Stimulated activated naive B cell treated with anti-CD40 and anti-IgM and Interleukin-4, amounts not matched to agents 10 μg/mL and 1 μg/mL and 100 μg/mL, for 72 hours (primary cell): ENCODE results near the gene MFAP3L.
"Not testable (repeated sequence)": the region's sequence is repeated elsewhere in the genome, so short reads cannot be mapped to it uniquely, and the experiment has no call there.

Experiments
- ATAC-seq, 2 donors: fragments of 150-1000 bp; cut with Tn5 transposase; replicated peaks; 2 replicates each; pipeline ENCODE4 v1.10.0; 2021; ENCODE audit warnings: moderate library complexity in 1 of 2
- DNase-seq: peaks from one replicate; pipeline ENCODE4 v3.0.0; 2021
- H3K27ac Mint-ChIP-seq: one replicate; pipeline ENCODE4 v1.8.0; 2022; ENCODE audit warnings: mild to moderate bottlenecking, mixed read lengths
- H3K27me3 Mint-ChIP-seq, 2 donors: one replicate each; pipeline ENCODE4 v1.8.0; 2022; ENCODE audit warnings: mixed read lengths in 2 of 2
- H3K36me3 Mint-ChIP-seq, 2 donors: one replicate each; pipeline ENCODE4 v1.8.0; 2022; ENCODE audit warnings: mixed read lengths in 2 of 2, mild to moderate bottlenecking in 1 of 2
- H3K4me1 Mint-ChIP-seq, 2 donors: one replicate each; pipeline ENCODE4 v1.8.0; 2022; ENCODE audit warnings: mixed read lengths in 2 of 2, mild to moderate bottlenecking in 1 of 2
- H3K4me3 Mint-ChIP-seq, 2 donors: one replicate each; pipeline ENCODE4 v1.8.0; 2022; ENCODE audit warnings: mild to moderate bottlenecking in 2 of 2, mixed read lengths in 2 of 2, moderate library complexity in 1 of 2
- H3K9me3 Mint-ChIP-seq, 2 donors: one replicate each; pipeline ENCODE4 v1.8.0; 2022; ENCODE audit warnings: mixed read lengths in 2 of 2, mild to moderate bottlenecking in 1 of 2

Gene MFAP3L

DNA sequence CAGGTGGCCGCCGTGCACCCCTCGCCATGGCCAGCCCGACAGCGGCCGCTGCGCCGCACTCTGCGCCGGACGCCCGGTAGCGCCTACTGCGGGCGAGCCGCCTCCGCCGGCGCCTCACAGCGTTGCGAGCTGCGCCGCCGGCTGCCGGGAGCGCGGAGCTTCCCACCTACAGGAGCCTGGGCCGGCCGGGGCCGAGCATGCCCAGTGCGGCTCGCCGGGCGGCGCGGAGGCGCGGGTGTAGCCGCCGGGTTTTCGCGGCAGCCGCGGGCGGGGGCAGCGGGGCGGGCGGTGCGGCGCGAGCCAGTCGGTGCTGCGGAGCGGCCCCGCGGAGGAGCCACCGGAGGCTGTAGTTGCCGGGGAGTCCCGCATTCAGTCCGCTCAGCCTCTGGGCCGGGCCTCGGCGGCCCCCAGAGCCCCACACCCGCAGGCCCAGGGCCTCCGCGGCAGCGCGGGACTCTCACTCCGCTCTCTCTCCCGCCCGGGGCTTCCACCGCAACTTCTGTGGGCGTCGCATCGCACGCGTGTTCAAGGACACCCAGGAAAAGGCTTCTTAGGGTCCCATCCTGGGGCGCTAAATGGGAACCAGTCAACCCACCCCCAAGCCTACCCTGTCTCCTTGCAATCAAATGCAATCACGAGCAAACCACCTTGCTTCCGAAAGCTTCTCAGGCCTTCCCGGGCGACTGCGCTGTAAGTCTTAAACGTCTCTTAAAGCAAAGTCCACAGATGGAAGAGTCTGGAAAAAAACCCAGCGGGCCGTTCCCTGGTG lies at the start of gene MFAP3L:
Gene MFAP3L, minus strand, starts transcription at position 143 of the 769 bp plus-strand sequence. CDS start 20,518 bp downstream, outside the sequence.
- Mint-ChIP-seq H3K36me3 (peaks cover 0 to 6% of the 10 kb centered on the region in 2 donors), H3K9me3 (peaks cover 2 to 4% of the 10 kb centered on the region in 2 donors), H3K27me3 (peaks cover 35 to 37% of the 10 kb centered on the region in 2 donors), H3K4me1 (peaks cover 11 to 13% of the 10 kb centered on the region in 2 donors), H3K4me3 (peak within 1 kb of the TSS; percentile 91 to 94), H3K27ac (peak within 1 kb of the TSS; percentile 95)
- peak; percentile 82 to 83 for ATAC-seq
- DNase-seq, result peak; percentile 86

DNA sequence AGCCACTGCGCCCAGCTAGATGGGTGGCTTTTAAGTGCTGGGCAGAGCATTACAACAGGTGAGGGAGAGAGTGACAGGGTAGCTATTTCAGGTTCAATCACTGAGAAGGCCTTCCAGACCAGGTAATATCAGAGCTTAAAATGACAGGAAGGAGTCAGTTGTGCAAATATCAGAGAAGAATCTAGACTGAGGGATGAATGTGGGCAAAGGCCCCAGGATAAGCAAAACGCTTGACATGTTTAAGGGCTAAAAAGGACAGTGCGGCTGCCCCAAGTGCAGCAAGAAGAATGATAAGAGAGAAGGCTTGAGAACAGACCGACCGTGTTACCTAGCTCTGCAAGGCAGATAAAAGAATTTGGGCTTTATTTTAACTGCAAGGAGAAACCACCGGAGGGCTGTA lies 45.0 kb upstream of the MFAP3L start:
- no peak for DNase-seq

DNA sequence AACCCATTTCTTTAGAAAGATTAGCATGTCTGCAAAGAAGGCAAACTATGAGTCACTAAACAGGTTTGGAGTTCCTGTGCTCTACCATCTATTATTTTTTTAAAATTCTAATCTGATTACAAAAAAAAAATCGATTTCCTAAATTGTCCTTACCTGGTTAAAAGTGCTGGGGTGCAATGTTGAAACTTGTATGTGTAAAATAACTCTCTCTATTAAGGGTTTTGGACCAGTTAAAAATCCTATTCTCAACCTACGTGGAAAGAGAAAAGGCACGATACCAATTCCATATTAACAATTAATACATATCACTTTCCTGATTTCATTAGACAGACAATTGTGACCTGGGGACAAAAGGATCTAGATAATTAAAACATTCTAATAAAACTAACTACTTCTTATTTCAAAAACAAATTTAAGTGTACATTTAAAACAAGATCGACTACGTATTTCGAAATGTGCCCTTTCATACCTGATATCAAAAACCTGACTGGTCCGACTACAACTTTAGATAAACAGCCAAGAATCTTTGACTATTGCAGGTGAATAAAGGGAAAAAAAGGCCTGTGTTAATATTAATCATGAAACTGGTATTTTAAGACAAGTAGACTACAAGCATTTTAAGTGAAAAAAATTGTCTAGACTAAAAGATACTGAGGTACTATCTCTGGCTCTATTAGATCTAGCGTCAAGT lies 42.4 kb upstream of the MFAP3L start:
- Mint-ChIP-seq H3K9me3 (no peaks in the 10 kb centered on the region), H3K4me3 (no peak overlapping the region), H3K27me3 (no peaks in the 10 kb centered on the region), H3K27ac (no peak overlapping the region), H3K4me1 (no peaks in the 10 kb centered on the region), H3K36me3 (no peaks in the 10 kb centered on the region)
- no peak for ATAC-seq
- DNase-seq, result no peak

More for the DNA sequence above, 45.0 kb upstream of the MFAP3L start:
- H3K4me1 Mint-ChIP-seq, result no peaks in the 10 kb centered on the region
- no peak overlapping the region for H3K27ac Mint-ChIP-seq
- H3K4me3 Mint-ChIP-seq, result no peak overlapping the region
- H3K9me3 Mint-ChIP-seq, result no peaks in the 10 kb centered on the region
- H3K36me3 Mint-ChIP-seq, result no peaks in the 10 kb centered on the region
- ATAC-seq, result no peak
- no peaks in the 10 kb centered on the region for H3K27me3 Mint-ChIP-seq

DNA sequence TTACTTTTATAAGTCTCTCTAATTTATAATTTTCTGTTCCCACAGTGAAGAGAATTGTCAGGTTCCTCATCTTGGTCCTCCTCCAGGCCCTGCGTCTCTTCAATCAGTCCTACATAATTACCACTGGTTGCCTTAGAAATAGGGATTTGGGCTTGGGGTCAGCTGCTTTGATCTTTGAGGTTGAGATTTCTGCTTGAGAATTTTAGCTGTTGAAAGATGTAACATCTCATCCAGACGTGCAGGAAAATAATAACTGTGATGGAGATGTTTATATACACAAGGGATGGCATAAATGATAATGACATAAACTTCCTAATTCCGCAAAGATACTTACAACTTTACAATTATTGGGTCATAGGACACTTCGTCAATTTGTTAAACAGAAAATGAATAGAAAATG lies 33.2 kb upstream of the MFAP3L start:
- ATAC-seq, result no peak
- no peaks in the 10 kb centered on the region for H3K9me3 Mint-ChIP-seq
- H3K27ac Mint-ChIP-seq, result no peak overlapping the region
- no peak for DNase-seq
- no peaks in the 10 kb centered on the region for H3K27me3 Mint-ChIP-seq
- no peaks in the 10 kb centered on the region for H3K36me3 Mint-ChIP-seq
- H3K4me1 Mint-ChIP-seq, result no peaks in the 10 kb centered on the region
- no peak overlapping the region for H3K4me3 Mint-ChIP-seq

DNA sequence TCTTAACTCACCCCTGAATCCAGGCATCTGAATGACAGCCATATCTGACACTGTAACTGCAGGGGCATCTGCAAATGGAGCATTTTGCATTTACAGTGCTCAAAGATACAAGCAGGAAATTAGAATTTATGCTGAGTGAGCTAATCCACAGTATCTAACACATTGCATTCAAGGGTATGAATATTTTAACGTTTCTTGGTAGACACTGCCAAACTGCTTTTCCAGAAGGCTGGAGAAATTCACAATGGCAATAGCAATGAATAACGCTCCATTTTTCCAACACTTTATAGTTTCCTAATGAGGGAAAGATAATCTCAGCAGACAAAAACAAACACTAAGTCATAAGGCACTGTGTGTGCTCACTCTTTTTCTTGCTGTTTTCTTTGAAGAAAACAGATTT lies 32.6 kb upstream of the MFAP3L start:
- Mint-ChIP-seq H3K4me3 (no peak overlapping the region), H3K27me3 (no peaks in the 10 kb centered on the region), H3K4me1 (no peaks in the 10 kb centered on the region), H3K9me3 (no peaks in the 10 kb centered on the region), H3K36me3 (no peaks in the 10 kb centered on the region), H3K27ac (no peak overlapping the region)
- ATAC-seq (no peak), DNase-seq (no peak)

DNA sequence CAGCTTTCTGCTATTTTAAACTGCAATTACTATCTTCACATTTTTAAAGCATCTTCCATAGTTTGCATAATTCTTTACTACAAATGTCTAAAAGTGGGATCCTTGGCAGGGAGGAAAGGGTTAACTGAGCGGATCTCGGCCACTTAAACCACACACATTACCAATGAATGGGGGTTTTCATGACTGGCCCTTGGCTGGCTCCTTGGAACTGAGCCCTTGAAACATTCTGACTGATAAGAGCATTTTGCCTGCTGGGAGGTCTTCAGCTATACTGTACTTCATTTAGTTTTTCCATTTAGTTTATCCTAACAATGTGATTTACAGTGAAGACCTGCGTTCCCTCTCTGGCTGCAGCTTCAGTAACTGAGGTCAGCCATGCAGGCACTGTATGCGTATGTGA lies 31.7 kb upstream of the MFAP3L start:
- ATAC-seq (no peak), DNase-seq (no peak)
- no peaks in the 10 kb centered on the region for H3K9me3 Mint-ChIP-seq
- no peaks in the 10 kb centered on the region for H3K36me3 Mint-ChIP-seq
- H3K4me1 Mint-ChIP-seq, result no peaks in the 10 kb centered on the region
- no peak overlapping the region for H3K27ac Mint-ChIP-seq
- no peaks in the 10 kb centered on the region for H3K27me3 Mint-ChIP-seq
- no peak overlapping the region for H3K4me3 Mint-ChIP-seq

DNA sequence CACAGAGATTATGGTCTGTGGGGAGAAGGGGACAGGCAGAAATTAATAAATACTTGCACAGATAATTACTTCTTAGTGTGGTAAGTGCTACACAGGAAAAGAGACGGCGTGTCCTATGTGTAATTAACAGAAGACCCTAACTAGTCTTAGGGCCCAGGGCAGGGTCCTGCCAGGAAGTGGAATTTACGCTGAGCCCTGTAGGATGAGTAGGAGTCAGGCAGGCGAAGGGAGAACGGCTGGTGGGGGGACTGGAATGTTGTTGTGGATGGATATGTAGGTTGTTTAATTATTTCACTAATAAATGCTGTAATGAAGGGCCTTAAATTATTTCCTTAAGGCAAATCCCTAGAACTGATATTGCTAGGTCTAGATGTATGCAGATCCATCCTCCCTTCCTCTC lies 26.7 kb upstream of the MFAP3L start:
- DNase-seq, result no peak
- peaks cover 0 to 8% of the 10 kb centered on the region in 2 donors for H3K27me3 Mint-ChIP-seq
- no peaks in the 10 kb centered on the region for H3K9me3 Mint-ChIP-seq
- no peak overlapping the region for H3K4me3 Mint-ChIP-seq
- H3K36me3 Mint-ChIP-seq, result no peaks in the 10 kb centered on the region
- H3K4me1 Mint-ChIP-seq, result no peaks in the 10 kb centered on the region
- ATAC-seq, result no peak
- H3K27ac Mint-ChIP-seq, result no peak overlapping the region

DNA sequence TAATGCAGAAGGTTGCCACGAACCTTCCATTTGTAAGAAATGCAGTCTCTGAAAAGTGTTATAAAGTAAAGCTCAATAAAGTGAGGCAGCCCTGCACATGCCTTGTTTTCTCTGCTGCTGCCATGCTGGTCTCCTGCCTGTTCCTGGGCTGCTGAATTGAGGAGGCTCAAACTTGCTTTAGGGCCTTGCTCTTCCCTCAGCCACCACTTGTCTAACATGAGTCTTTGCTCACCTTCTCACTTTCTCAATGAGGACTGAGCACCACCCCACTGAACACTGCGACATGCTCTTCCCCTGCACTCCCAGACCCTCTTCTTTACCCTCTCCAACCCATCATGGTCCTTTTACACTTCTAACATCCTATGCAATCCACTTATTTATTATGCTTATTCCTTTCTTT lies 25.2 kb upstream of the MFAP3L start:
- no peak overlapping the region for H3K4me3 Mint-ChIP-seq
- no peaks in the 10 kb centered on the region for H3K36me3 Mint-ChIP-seq
- ATAC-seq (no peak), DNase-seq (no peak)
- no peak overlapping the region for H3K27ac Mint-ChIP-seq
- peaks cover 0 to 8% of the 10 kb centered on the region in 2 donors for H3K27me3 Mint-ChIP-seq
- no peaks in the 10 kb centered on the region for H3K4me1 Mint-ChIP-seq
- no peaks in the 10 kb centered on the region for H3K9me3 Mint-ChIP-seq

DNA sequence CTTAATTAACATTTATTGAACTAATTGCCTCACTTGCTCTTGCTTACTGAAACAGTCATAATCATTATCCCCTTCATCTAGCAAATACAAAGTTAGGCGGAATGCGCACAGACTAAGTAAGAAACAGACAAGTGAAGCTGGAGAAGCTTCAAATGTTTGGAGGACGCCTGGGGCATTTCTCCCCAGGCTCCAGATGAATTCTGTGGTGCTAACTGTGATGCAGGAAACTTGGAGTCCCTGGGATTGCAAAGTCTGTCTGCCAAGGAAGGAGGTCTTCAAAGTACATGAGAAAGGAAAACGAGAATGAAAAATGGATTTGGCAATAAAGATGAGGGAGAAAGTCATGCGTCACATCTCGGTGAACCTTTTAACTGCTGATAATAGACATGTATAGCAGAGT lies 23.6 kb upstream of the MFAP3L start:
- Mint-ChIP-seq H3K27me3 (peaks cover 0 to 8% of the 10 kb centered on the region in 2 donors), H3K9me3 (no peaks in the 10 kb centered on the region), H3K27ac (no peak overlapping the region), H3K4me1 (no peaks in the 10 kb centered on the region), H3K36me3 (no peaks in the 10 kb centered on the region), H3K4me3 (no peak overlapping the region)
- no peak for DNase-seq
- no peak for ATAC-seq

DNA sequence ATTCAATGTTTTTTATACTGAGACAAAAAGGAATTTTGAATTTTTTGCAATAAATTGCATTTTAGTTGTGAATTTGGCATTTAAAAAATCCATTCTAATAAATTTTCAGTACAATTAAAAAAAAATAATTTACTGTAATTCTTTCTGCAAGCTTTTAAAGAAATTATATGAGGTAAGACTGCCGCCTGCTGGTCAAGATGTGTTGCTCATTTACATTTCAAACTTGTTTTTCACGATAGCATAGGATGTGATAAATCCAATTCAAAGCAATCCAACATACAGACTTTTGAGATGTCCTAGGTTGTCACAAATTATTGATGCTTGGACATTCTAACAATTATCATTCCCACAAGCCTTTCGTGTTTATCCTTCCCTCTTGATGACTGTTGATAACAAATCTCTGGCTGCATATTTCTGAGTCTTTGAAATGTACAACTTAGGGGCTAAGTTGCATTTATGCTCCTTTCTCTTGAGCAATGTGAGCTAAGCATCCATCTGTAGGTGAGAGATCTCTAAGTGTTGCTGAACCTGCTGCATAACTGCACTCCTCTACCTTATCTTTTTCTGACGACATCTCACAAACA lies 21.7 kb upstream of the MFAP3L start:
- Mint-ChIP-seq H3K9me3 (no peaks in the 10 kb centered on the region), H3K27me3 (peaks cover 4 to 8% of the 10 kb centered on the region in 2 donors), H3K4me3 (no peak overlapping the region), H3K27ac (no peak overlapping the region), H3K4me1 (no peaks in the 10 kb centered on the region), H3K36me3 (no peaks in the 10 kb centered on the region)
- DNase-seq, result no peak
- no peak for ATAC-seq

DNA sequence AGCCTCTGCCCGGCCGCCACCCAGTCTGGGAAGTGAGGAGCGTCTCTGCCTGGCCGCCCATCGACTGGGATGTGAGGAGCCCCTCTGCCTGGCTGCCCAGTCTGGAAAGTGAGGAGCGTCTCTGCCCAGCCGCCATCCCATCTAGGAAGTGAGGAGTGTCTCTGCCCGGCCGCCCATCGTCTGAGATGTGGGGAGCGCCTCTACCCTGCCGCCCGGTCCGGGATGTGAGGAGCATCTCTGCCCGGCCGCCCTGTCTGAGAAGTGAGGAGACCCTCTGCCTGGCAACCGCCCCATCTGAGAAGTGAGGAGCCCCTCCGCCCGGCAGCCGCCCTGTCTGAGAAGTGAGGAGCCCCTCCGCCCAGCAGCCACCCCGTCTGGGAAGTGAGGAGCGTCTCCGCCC lies 20.0 kb upstream of the MFAP3L start:
- not testable (repeated sequence) for H3K27ac Mint-ChIP-seq, DNase-seq, H3K4me3 Mint-ChIP-seq, H3K4me1 Mint-ChIP-seq, H3K36me3 Mint-ChIP-seq, ATAC-seq, H3K9me3 Mint-ChIP-seq, H3K27me3 Mint-ChIP-seq

DNA sequence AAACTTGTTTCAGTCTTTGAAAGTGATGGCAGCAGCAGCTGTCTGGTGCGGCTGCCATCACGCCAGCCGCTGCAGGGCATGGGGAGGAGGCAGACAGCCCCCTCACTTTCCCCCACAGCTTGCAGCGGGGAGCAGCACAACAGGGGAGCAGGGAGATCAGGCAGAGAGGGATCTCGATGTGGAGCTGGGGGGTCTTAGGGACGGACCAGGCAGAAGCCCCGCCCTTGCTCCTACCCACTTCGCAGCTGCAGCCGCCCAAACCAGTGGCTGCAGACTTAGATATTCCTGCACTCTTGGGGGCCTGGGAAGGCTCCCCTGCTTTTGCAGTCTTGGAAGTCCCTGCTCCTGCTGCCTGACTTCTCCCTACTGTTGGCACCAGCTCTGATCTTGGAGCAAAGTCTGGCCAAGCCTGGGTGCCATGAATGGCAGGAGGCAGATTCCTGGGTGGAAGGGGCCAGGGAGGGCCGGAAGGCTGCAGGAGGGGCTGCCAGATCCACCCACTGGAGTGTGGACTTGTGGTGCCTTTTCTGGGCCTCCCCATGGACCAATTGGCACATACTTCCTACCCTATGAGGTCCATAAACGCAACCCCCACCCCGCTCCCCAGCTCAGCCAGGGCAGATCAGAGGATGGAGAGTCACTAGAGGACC lies 14.0 kb upstream of the MFAP3L start:
- Mint-ChIP-seq H3K27me3 (peaks cover 10 to 16% of the 10 kb centered on the region in 2 donors), H3K4me1 (no peaks in the 10 kb centered on the region)
- ATAC-seq, result no peak

DNA sequence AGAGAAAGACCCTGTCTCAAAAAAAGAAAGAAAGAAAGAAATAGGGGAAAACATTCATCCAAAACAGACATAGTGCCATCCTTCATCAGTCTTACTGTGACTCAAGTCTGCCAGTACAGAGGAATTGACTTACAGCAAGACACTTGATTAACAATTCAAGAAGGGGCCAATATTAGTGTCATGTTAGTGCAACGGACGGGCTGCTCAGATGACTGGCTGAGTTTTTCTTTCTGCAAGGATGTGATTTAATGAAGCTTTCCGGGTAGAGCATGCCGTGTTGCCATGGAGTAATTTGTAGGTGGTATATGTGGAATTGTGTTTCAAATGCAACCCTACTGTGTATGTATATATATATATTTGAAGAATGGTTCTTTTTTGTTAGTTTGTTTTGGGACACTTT lies 12.6 kb upstream of the MFAP3L start:
- peaks cover 10 to 16% of the 10 kb centered on the region in 2 donors for H3K27me3 Mint-ChIP-seq
- H3K4me1 Mint-ChIP-seq, result no peaks in the 10 kb centered on the region
- no peaks in the 10 kb centered on the region for H3K36me3 Mint-ChIP-seq
- H3K9me3 Mint-ChIP-seq, result no peaks in the 10 kb centered on the region
- DNase-seq, result no peak
- no peak for ATAC-seq
- no peak overlapping the region for H3K27ac Mint-ChIP-seq
- H3K4me3 Mint-ChIP-seq, result no peak overlapping the region

More for the DNA sequence above, 14.0 kb upstream of the MFAP3L start:
- H3K36me3 Mint-ChIP-seq, result no peaks in the 10 kb centered on the region
- no peak overlapping the region for H3K4me3 Mint-ChIP-seq
- no peak for DNase-seq
- no peak overlapping the region for H3K27ac Mint-ChIP-seq
- no peaks in the 10 kb centered on the region for H3K9me3 Mint-ChIP-seq

DNA sequence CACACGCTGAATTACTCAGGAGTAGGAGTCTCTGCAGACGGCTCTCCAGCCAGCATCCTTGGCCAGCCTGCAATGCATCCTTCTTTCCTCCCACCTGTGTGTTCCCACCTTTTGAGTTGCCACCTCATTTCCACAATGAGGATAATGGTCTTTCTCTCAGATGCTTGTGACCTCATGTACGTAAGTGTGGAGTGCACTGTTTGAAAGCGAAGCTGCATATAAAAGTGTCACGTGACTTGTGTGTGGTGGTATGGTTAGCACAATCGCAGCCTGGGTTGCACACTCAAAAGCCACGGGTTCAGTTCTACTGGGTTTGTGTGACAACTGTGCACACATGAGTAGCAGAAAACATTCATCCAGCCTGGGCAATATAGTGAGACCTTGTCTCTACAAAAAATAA lies 12.0 kb upstream of the MFAP3L start:
- Mint-ChIP-seq H3K9me3 (no peaks in the 10 kb centered on the region), H3K4me1 (no peaks in the 10 kb centered on the region), H3K27ac (no peak overlapping the region), H3K4me3 (no peak overlapping the region), H3K36me3 (no peaks in the 10 kb centered on the region), H3K27me3 (peaks cover 10 to 15% of the 10 kb centered on the region in 2 donors)
- DNase-seq, result no peak
- ATAC-seq, result no peak
